Epithelial cell of proximal tubule (primary cell): ENCODE measurements around the gene CAMK2D. TPM values are rescaled to one million over a fixed set of nuclear protein-coding genes. Genes with fewer than 3 reads are reported as not detected.

Experiments used
- DNase-seq: peaks from one replicate; pipeline ENCODE4 v3.0.0-alpha.2; 2011; ENCODE audit warnings: low read depth
- H3K4me3 ChIP-seq: 2 replicates; pipeline ENCODE4 v1.5.1; 2011; ENCODE audit warnings: low read depth, mild to moderate bottlenecking, low read length
- CTCF ChIP-seq: conservative IDR thresholded peaks from 2 replicates; pipeline ENCODE4 v1.5.1; 2012; ENCODE audit warnings: low read depth, mild to moderate bottlenecking, low read length
- total RNA-seq: library from RNA; depleted of rRNA; stranded (reverse); fragments of >200 nt; gene quantifications from 2 replicates; pipeline ENCODE4 v1.2.3, GENCODE V29; 2015

CAMK2D gene
- total RNA-seq, 1 donor from 2014 or later: 42.2 TPM

DNA sequence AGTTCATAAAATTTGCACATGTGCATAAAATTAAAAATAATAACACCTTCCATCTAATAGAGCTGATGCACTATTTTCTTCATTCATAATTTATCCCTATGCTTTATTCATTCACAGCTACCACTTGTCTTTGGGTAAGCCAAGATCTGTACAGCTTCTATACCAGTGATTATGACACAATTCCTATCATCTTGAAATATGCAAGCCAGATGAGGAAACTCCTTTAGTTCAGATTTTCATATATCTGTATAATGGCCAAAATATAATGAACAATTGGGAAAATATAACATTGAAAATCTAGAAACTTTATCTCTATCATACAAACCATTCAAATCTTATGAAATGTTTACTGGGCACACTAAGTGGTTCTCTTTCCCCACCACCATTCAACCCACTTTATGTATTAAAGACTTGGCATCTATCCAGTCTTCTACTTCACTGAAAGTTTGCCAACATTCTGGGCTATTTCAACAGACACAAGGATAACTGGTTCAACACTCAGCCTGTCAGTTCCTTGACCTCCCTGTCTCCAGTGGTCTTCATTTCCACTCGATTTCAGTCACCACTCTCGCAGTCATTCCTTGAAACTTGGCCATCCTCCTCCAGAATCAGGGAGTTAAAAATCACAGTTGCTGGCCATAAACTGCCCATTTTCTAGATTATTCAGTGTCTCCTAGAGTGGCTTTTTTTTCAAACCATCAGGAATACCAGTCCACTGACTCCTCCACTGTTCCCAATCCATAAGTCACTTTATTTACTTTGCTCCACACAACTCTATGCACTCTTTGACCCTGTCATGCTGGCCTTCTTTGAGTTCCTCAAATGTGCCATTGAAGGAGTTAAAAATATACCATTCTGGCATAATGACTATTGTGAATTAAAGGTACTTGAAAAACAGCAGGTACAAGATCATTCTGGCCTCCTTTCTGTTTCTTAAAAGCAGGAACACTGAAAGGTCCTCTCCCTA is 85.5 kb downstream of the CAMK2D start:
- DNase-seq: no peak
- TF ChIP-seq CTCF: no peak
- H3K4me3 ChIP-seq: no peak overlapping the region

DNA sequence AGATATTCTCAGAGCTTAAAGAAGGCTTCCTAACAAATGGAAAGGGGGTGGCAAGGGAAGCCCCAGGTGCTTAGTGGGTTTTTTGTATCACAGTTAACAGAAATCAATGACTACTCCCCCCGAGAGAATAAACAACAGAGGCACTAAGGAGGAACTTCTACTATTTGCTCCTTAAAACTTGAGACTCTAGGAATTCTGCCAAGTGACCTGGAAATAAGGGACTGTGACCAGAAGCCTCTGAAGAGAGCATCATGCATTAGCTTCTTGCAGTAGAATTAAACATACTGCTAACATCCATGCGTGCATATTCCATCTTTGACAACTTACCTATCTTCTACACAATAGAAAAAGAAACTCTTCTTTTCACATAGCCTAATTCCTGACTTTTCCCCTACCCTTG is 86.8 kb downstream of the CAMK2D start:
- DNase-seq: no peak
- no peak for TF ChIP-seq CTCF
- no peak overlapping the region for H3K4me3 ChIP-seq

DNA sequence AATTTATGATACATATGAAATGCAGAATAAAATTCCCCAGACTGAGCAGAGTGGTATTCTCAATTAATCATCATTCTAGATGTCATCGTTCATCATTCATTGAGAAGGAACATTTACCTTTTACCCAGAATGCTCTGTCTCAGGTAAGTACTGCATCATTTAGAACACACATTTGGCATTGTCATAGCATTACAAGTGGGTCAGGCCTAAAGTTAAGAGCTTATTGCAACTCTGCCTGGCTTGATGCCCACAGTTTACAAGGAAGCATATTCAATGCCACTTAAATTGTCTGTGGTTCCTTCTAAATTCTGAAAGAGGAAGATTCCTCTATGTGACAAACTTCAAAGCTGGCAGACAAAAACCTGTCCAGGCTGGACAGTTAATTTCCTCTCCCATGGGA is 87.3 kb downstream of the CAMK2D start:
- no peak for DNase-seq
- no peak overlapping the region for H3K4me3 ChIP-seq
- TF ChIP-seq CTCF: no peak

GRCh38 chr4:113673450-113673849 is 88.1 kb downstream of the CAMK2D start:
- DNase-seq: peak; percentile 13

GRCh38 chr4:113666386-113667114 is 95.0 kb downstream of the CAMK2D start:
- TF ChIP-seq CTCF: no peak
- H3K4me3 ChIP-seq: no peak overlapping the region
- DNase-seq: no peak

More at GRCh38 chr4:113673450-113673849, 88.1 kb downstream of the CAMK2D start:
- peak; percentile 16 for TF ChIP-seq CTCF
- H3K4me3 ChIP-seq: no peak overlapping the region

DNA sequence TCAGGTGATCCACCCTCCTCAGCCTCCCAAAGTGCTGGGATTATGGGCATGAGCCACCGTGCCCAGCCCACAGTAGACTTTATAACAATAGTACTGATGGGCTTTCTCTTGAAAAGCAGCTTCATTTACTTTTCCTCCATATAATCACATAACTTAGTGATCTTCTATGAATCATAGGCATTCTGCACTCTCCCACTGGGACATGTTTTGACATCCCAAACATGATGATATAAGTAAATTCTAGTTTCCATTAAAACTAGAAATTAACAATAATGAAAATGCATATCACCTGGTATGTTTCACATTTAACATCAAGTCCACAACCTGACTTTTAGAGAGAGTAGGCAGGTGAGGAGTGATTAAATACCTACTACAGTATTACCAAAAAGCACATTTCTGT is 96.5 kb downstream of the CAMK2D start:
- no peak for DNase-seq
- no peak overlapping the region for H3K4me3 ChIP-seq
- TF ChIP-seq CTCF: no peak
